Measurements from ENCODE around the gene ZNF654. TPM values are rescaled to one million over a fixed set of nuclear protein-coding genes. Genes with fewer than 3 reads are reported as not detected.

The ZNF654 gene
- polyA plus RNA-seq, 3 donors, result 3.0 to 7.2 (median 4.8) TPM

DNA sequence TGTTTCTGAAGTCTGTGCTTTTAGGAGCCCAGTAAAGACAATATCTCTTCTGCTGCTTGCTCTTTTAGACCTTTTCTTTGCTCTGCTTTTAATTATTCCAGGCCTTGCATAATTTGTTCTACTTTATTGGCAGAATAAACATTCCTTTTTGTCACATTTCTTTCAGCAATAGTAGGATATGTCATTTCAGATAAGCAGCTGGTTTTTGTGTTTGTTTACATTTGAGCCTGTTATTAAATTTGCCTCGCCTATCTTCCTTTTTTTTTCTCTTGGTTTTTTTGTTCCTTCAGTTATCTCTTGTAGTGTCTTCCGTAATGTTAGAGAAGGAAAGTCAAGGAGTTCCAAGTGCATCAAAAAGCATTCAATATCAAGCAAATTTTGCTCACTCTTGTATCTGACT is 16.4 kb downstream of the ZNF654 start:
- TF ChIP-seq, protein P1, sequence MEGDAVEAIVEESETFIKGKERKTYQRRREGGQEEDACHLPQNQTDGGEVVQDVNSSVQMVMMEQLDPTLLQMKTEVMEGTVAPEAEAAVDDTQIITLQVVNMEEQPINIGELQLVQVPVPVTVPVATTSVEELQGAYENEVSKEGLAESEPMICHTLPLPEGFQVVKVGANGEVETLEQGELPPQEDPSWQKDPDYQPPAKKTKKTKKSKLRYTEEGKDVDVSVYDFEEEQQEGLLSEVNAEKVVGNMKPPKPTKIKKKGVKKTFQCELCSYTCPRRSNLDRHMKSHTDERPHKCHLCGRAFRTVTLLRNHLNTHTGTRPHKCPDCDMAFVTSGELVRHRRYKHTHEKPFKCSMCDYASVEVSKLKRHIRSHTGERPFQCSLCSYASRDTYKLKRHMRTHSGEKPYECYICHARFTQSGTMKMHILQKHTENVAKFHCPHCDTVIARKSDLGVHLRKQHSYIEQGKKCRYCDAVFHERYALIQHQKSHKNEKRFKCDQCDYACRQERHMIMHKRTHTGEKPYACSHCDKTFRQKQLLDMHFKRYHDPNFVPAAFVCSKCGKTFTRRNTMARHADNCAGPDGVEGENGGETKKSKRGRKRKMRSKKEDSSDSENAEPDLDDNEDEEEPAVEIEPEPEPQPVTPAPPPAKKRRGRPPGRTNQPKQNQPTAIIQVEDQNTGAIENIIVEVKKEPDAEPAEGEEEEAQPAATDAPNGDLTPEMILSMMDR (IDR thresholded peaks at IDR 0.05), result no peak
- no peak overlapping the region for H3K4me3 Mint-ChIP-seq
- H3K4me1 Mint-ChIP-seq, result peaks cover 8% of the 10 kb centered on the region
- H3K4me2 ChIP-seq (replicated peaks; ENCODE audit: extremely low read depth, low read length, poor library complexity, severe bottlenecking), result no peak overlapping the region
- H3K9me3 ChIP-seq (replicated peaks in 1 of 2; ENCODE audit: control insufficient read depth in 1 of 2, insufficient read depth in 1 of 2, low read length in 2 of 2), result peaks cover 0 to 8% of the 10 kb centered on the region in 2 donors
- H4K20me1 ChIP-seq (ENCODE audit: insufficient read depth, low read length), result peaks cover 84% of the 10 kb centered on the region
- peak overlapping the region in 1 of 2 donors; percentile 3 for H3K27ac ChIP-seq (ENCODE audit: low read depth in 1 of 2, low read length in 2 of 2)
- H3K36me3 ChIP-seq (replicated peaks in 1 of 2; ENCODE audit: control insufficient read depth in 1 of 2, insufficient read depth in 2 of 2, low read length in 2 of 2), result no peaks in the 10 kb centered on the region
- H3K27ac Mint-ChIP-seq, result peak overlapping the region in 1 of 7 donors; percentile 19
- H3K4me3 ChIP-seq (replicated peaks in 1 of 3; ENCODE audit: low read depth in 2 of 3, low read length in 3 of 3), result no peak overlapping the region
- intact Hi-C loops (cut with micrococcal nuclease), result no loop called here
- H3K4me1 ChIP-seq (ENCODE audit: control insufficient read depth in 1 of 2, insufficient read depth in 2 of 2, low read length in 2 of 2), result no peaks in the 10 kb centered on the region
- no peaks in the 10 kb centered on the region for H3K27me3 ChIP-seq (ENCODE audit: control insufficient read depth in 2 of 2, insufficient read depth in 2 of 2, low read length in 2 of 2)
- peaks cover 99% of the 10 kb centered on the region for H3K79me2 ChIP-seq (ENCODE audit: insufficient read depth, low read length)
- H3K9ac ChIP-seq (ENCODE audit: insufficient read depth, low read length, poor library complexity, severe bottlenecking), result no peak overlapping the region
- peaks cover 0 to 8% of the 10 kb centered on the region in 2 donors for H3K36me3 Mint-ChIP-seq
- WGBS (ENCODE audit: insufficient coverage), result no CpG with 5 or more reads among the region's 2 CpGs
- no peak for DNase-seq
- no peak overlapping the region for H2AFZ ChIP-seq (ENCODE audit: insufficient read depth, low read depth, low read length, poor library complexity, severe bottlenecking)
- peaks cover 0 to 12% (median 6%) of the 10 kb centered on the region in 7 donors for H3K9me3 Mint-ChIP-seq
- no peaks in the 10 kb centered on the region for H3K27me3 Mint-ChIP-seq (ENCODE audit: low read depth in 3 of 3)

DNA sequence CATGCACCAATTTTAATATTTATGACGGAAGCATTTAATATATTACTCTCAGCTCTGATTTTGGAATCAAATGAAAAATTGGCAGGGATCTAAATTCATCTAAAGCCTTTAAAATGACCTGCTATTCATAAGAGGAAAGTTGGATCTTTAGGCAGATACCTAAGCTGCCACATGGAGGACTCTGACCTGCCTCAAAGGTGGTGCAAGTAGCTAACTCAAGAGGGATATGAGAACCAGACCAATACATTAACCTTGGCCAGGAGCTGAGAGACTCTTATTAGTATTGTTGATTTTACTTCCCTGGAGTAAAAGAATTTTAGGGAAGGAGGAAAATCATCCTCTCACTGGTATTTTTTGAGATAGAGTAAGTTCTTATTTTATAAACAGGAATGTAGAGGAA is 17.7 kb downstream of the ZNF654 start:
- H3K27me3 Mint-ChIP-seq (ENCODE audit: low read depth in 3 of 3), result no peaks in the 10 kb centered on the region
- Histone ChIP-seq H3K9me3 (replicated peaks in 1 of 2; ENCODE audit: control insufficient read depth in 1 of 2, insufficient read depth in 1 of 2, low read length in 2 of 2) (no peaks in the 10 kb centered on the region), H3K9ac (ENCODE audit: insufficient read depth, low read length, poor library complexity, severe bottlenecking) (no peak overlapping the region), H3K4me2 (replicated peaks; ENCODE audit: extremely low read depth, low read length, poor library complexity, severe bottlenecking) (no peak overlapping the region), H2AFZ (ENCODE audit: insufficient read depth, low read depth, low read length, poor library complexity, severe bottlenecking) (no peak overlapping the region), H3K27me3 (ENCODE audit: control insufficient read depth in 2 of 2, insufficient read depth in 2 of 2, low read length in 2 of 2) (no peaks in the 10 kb centered on the region), H4K20me1 (ENCODE audit: insufficient read depth, low read length) (peaks cover 97% of the 10 kb centered on the region), H3K27ac (ENCODE audit: low read depth in 1 of 2, low read length in 2 of 2) (no peak overlapping the region), H3K79me2 (ENCODE audit: insufficient read depth, low read length) (peaks cover 100% of the 10 kb centered on the region), H3K4me3 (replicated peaks in 1 of 3; ENCODE audit: low read depth in 2 of 3, low read length in 3 of 3) (no peak overlapping the region), H3K36me3 (replicated peaks in 1 of 2; ENCODE audit: control insufficient read depth in 1 of 2, insufficient read depth in 2 of 2, low read length in 2 of 2) (no peaks in the 10 kb centered on the region), H3K4me1 (ENCODE audit: control insufficient read depth in 1 of 2, insufficient read depth in 2 of 2, low read length in 2 of 2) (no peaks in the 10 kb centered on the region)
- H3K4me3 Mint-ChIP-seq, result no peak overlapping the region
- TF ChIP-seq, protein P1 (IDR thresholded peaks at IDR 0.05), result no peak
- H3K4me1 Mint-ChIP-seq, result peaks cover 8% of the 10 kb centered on the region
- peaks cover 0 to 6% (median 0%) of the 10 kb centered on the region in 7 donors for H3K9me3 Mint-ChIP-seq
- H3K36me3 Mint-ChIP-seq, result peaks cover 0 to 8% of the 10 kb centered on the region in 2 donors
- WGBS (ENCODE audit: insufficient coverage), result no CpG with 5 or more reads among the region's 1 CpG
- H3K27ac Mint-ChIP-seq, result peak overlapping the region in 2 of 7 donors; percentile 8 to 50
- DNase-seq, result no peak
- intact Hi-C loops (cut with micrococcal nuclease), result no loop called here
